Right forelimb (tissue), 1 donor: ENCODE measurements around the gene MAP7D1.
"Not testable (repeated sequence)": the region's sequence is repeated elsewhere in the genome, so short reads cannot be mapped to it uniquely, and the experiment has no call there.

ENCODE experiments used
- DNase-seq: peaks from one replicate; pipeline ENCODE4 v3.0.0-alpha.2; 2018

MAP7D1 gene

DNA sequence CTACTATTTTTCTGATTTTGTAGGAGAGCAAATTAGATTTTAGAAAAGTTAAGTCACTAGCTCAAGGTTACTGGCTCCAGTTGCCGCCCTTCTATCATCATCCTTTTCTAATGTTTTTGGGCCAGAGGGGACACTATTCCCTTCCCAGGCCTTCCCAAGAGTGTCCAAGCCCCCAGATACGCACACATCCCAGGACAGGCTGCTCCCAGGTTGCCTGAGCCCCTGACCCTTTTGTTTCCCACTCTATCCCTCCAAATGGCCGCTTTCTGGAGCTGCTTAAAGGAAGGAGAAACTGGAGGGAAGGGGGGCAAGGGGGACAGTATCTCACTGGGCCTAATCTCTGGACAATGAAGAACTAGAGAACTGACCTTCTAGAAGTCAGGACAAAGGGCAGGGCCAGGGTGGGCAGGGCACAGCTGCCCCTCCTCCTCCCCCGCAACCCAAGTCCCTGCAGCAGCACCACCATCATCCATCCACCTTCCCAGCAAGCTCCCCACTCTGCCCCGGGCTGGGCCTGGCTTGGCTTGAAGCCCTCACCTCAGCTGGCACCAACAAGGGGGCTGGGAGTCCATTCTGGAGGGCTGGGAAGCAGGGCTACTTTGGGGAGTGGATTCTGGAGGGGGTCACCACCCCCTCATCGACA, 1.1 kb upstream of the MAP7D1 start:
- peak; percentile 58 for DNase-seq

DNA sequence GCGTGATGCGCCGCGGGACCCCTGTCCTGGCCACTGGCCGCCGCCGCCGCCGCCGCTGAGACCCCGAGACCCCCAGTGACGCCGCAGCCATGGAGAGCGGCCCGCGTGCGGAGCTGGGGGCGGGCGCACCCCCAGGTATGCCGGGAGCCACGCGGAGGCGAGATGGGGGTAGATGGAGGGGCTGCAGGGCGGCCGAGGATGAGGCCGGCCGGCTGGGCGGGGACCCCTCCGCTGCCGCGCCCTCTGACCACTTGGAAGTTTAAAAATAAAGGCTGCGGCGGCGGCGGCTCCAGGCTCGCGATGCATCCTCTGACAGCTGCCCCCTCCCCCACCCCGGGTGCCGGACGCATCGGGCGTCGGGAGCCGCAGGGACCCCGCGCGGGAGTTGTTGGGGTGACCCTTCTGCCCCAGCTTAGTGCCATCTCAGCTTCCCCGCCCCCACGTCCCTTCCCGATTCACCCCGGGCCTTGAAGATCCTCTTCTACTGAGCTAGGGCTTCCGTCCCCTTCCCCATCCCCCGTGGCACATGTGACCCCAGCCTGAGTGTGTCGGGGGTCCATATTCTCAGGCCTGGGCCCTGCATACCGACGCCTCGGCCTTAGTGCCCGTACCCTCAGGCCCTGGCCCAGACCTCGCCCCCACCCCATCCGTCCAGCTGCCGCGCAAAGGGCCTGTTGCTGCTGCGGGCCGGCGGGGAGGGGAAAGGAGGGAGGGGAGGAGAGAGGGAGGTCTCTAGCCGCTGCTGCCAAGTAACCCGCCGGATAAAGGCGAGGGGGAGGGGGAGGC, 562 bp downstream of the MAP7D1 start:
- peak; percentile 87 for DNase-seq

DNA sequence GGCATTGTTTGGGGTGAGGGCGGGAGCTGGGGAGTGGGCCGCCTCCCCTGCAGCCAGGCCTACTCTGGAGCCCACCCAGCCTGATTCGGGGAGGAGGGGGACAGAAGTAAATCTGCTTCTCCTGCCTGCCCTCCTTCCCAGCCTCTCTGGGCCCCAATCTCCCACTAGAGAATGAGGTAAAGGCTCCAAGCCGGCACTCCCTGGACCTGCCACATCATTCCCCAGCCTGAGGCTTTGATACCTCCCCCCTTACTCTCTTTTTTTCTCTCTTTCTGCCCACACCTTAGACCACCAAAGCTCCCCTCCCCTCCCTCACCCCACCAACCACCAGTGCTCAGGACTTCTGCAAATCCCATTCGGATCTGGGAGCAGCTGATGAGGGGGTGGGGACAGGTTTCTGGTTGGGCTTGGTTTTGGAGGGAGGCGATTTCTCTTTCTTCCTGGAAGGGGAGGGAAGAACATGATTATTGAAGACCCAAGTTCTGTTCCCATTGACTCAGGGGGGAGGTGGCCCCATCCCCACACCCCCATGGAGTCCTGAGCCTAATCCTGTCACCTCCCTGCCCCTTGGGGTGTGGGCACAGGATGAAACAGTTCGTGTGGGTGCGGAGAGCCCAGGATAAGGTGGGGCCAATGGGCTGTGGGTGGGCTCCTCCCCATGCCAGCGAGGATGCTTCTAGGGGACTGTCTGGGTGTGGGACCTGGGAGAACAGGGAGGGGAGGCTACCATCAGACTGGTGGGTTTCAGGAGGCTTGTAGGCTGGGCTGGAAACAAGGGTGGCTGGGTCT, 1.3 kb downstream of the MAP7D1 start:
- DNase-seq, result peak; percentile 71

DNA sequence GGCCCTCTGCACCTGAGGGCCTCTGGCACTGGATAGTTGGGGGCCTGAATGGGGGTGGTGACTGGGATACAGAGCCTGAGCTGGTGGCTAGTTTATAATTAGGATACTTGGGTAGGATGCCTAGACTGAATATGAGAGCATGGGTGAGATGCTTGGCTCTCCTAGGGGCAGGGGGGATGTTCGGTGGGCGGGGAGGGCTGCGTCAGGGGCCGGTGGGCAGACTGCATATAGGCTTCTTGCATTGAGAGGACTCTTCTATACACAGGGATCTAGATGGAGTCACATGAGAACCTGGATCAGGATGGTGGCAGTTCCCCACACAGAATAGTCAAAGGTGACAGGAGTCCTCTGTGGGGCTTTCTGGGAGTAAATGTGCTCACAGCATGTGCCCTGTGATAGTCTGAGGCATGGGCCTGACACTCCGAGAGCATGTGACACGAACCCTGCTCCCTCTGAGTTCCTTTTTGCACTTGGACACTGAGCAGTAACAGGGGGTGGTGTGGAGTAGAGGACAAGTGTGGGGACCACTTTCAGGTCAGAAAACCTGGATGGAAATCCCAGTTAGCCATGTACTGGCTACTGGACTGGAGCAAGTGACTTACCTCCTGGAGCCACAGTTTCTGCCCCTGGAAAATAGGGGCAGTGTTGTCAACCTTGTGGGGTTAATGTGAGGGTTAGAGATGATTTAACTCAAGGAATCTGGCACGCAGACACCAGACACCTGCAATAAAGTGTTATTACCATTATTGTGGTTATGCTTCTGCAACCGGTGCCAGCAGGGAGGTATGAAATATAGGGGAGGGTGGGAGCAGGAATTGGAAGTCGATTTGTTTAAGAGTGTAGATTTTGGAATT, 2.2 kb downstream of the MAP7D1 start:
- DNase-seq, result no peak

DNA sequence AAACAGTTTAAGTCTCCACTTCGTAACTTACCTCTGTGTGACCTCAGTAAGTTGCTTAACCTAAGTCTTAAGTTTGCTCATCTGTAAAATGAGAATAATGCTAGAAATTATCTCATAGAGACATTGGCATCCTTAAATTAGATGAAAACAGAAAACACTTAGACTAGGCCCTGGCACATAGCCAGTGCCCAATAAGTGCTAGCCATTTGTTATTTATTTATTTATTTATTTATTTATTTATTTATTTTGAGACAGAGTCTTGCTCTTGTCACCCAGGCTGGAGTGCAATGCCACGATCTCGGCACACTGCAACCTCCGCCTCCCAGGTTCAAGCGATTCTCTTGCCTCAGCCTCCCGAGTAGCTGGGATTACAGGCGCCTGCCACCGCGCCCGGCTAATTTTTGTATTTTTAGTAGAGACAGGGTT, 2.9 kb downstream of the MAP7D1 start:
- DNase-seq, result not testable (repeated sequence)

DNA sequence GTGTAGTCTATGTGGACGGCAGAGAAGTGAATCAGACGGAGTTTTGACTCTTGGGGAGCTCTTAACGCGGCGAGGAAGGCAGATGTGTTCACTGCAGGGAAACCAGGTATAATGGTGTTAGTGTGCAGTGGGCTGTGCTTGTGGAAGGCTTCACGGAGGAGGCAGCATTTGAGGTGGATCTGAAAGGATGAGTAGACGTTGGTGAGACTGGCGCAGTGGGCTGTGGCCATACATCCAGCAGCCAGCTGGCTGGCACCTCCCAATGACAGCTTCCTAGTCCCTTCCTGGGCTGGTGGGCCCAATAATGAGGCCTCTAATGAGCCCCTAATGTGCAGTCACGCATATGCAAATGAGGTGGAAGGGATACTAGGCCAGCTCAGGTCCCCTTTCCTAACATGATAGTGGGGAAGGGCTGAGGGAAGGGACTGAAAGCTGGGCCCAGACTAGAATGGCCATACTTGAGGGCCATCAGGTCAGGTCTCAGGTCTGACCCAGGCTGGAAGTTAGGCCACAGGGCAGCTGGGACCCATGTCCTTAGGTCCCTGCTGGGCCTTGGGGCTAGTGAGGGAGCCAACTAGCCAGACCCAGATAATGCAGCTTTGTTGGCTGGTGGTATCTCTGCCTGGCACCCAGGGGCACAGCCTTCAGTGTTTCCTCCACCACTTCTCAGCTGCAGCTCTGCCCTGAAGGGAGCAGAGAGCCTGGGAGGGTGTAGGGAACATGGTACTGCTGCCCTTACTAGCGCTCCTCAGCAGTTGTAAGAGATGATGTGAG, 3.8 kb downstream of the MAP7D1 start:
- no peak for DNase-seq

DNA sequence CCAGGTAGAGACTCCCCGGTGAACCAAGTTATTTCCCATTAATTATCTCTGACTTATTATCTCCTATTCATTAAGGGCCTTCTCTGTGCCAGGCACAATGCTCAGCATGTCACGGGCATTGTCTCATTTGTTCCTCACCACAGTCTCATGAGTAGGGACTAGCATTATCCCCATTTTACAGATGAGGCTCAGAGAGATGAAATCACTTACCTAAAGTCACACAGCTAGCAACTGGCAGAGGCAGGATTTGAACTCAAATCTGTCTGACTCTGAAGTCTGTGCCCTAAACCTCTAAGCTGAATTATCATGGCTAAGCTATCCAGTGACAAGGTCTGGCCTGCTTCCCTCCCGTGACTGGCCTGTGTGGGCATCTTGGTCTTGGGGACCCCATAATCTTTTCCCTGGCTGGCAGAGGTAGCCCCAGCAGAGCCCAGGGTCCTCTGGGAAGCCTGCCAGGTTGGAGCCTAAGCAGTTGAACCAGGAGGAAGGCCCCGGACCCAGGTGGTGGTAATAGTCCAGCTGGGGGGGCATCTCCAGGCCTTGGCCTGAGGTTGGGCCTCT, 4.5 kb downstream of the MAP7D1 start:
- no peak for DNase-seq

DNA sequence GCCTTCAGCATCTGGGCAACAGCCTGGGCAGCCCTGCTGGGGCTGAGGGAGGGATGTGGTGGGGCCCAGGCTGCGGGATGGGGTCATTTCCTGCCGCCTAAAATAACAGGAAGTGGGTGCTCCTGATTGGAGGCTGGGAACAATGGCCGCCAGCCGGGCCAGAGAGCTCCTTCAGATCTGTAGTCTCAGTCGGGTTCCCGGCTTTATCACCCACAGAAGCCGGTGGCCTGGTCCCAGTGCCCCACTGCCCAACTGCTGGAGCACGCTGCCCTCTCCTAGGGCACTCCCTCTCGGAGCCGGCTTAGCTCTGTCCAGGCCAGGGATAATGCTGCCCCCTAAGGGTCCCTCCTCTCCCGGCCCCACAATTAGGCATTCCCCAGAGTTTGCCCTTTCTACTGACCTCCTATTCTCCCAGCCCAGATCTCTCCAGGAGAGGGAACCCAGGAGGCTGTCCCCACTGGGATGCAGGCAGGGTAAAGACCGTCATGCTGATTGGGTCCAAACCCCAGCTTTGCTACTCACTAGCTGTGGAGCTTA, 5.1 kb downstream of the MAP7D1 start:
- peak; percentile 67 for DNase-seq

DNA sequence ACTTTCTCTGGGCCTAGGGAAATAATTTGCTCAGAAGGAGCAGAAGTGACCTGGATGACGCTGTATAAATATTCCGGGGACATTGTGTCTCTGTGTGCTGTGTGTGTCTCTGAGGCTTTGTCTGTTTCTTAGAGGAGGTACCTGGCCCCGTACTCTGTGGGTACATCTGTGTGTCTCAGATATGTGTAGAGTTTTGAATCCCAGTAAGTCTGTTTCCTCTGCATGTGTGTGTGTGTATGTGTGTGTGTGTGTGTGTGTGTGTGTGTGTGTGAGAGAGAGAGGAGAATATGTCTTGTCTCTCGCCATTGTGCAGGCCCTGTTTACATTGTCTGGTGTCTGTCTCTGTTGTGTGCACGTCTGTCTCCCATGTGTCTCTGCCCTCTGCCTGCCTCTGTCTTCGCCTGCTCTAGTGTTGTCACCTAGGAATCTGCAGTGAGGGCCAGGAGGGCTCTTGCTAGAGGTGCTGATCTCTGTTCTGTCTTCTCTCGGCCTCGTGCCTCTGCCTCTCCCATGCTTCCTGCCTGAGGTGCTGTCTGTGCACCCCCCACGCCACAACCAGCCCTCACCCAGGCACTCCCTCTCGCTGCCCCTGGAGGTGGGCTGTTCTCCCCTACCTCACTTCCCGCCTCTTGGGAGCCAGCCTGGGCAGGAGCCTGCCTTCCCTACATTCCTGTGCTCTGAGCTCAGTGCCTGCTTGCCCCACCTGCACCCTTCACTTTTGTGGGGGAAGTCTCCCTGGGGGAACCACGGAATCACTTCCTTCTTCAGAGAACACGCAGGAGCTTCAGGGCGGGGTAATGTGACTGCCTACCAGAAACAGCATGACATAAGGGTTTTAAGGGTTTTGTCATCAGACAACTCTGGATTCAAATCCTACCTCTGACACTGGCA, 5.9 kb downstream of the MAP7D1 start:
- no peak for DNase-seq

DNA sequence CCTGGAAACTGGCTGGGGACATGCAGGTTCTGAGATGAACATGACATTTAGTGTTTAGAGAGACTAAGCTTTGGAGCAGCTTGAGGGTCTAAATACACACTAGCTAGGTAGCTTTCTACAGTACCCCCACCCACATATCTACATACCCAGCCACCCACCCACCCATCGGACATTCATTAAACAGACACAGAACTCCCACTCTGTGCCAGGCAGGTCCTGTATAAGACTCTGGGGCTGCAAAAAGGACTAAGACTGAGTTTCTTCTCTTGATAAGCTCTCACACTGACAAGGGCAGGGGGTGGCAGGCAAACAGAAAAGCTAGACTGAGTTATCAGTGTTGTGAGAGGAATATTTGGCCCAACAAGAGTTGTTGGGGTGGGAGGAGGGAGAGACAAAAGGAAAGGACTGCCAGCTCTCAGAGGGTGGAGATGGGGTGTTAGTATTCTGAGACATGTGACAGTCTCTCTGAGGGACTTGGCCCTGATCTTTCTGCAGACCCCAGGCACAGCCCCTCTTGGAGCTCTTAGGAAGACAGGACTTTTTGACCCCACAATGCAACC, 6.8 kb downstream of the MAP7D1 start:
- no peak for DNase-seq

DNA sequence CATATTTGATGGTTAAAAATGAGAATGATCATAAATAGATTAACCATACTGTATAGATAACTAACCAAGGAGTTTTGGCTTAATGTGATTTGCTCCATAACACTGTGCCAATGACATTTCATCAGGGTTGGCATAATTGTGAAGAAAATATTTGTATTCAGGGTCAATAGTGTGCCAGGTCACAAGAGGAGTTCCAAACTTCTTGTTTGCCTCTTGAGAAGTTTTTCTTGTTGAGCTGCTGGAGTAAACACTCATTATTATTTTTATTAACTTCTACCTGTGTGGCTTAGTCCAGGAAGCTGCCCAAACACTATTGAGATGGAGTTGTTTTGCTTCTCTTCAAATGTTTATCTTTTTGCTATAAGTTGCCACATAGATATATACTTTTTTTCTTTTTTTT, 7.5 kb downstream of the MAP7D1 start:
- no peak for DNase-seq

DNA sequence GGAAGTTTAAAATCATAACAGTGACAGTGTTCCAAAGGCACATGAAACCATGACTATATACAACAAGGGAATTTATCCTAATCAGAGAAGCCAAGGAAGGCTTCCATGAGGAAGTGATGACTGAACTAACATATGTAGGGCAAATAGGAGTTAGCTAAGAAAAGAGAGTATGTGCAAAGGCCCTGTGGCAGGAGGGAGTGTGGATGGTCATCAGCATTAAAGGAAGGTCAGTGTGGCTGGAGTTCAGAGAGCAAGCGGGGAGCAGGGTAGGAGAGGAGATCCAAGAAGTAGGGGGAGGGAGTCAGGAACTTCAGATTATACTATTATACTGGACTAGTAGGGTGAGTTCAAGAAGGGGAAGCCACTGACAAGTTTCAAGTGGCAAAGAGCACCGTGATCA, 8.4 kb downstream of the MAP7D1 start:
- DNase-seq, result no peak

DNA sequence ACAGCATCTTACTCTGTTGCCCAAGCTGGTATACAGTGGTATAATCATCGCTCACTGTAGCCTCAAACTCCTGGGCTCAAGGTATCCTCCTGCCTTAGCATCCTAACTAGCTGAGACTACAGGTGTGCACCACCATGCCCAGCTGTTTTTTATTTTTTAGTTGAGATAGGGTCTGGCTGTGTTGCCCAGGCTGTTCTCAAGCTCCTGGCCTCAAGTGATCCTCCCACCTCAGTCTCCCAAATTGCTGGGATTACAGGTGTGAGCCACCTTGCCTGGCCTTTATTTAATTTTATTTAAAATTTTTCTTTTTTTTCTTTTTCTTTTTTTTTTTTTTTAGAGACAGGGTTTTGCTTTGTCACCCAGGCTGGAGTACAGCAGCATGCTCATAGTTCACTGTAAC, 9.2 kb downstream of the MAP7D1 start:
- DNase-seq, result no peak

DNA sequence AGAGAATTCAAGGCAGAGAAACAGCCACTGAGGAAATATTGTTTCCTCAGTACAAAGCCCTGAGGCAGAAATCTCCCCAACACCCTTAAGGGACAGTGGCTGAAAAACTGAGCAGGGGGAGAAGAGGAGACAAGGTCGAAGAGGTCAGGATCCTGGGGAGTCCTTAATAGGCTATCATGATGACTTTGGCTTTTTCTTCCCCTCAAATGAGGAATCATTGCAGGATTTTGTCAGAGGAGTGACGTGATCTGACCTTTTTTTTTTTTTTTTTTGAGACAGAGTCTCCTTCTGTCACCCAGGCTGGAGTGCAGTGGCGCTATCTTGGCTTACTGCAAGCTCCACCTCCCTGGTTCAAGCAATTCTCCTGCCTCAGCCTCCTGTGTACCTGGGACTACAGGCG, 10.2 kb downstream of the MAP7D1 start:
- no peak for DNase-seq

DNA sequence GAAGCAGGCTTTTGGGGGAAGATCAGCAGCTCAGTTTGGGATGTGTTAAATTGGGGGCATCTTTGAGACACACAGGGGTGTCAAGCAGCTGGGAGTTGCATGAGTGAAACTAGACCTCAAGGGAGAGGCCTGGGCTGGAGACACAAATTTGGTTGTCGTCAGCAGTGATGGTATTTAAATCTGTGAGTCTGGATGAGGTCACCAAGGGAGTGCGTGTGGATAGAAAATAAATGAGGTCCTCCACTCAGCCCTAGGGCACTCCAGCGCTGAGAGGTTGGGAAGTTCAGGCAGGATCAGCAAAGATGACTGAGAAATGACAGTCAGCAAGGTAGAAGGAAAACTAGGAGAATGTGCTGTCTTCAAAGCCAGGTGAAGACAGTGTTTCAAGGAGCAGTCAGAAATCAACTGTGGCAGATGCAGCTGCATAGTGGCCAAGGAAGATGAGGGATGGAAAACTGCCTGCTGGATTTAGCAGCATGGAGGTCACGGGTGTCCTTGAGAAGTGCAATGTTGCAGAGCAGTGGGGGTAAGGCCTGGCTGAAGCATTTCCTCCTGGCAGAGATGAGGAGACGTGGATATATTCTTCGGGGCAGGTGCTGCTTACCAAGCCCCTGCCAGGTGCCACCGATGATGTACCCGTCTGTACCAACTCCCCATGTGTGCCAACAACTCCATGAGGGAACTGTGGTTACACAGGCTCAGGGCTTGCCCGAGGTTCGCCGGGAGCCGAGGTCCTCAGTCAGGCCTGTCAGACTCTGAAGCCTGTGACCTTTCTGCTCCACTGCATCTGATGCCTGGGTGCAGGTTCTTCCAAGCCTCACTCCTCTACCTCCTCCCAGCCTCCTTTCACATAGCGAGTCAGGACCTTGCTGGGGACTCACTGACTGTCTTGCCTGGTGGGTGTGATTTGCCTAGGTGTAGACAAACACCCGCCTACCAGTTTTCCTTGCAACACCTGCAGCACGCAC, 11.3 kb downstream of the MAP7D1 start:
- DNase-seq, result no peak

DNA sequence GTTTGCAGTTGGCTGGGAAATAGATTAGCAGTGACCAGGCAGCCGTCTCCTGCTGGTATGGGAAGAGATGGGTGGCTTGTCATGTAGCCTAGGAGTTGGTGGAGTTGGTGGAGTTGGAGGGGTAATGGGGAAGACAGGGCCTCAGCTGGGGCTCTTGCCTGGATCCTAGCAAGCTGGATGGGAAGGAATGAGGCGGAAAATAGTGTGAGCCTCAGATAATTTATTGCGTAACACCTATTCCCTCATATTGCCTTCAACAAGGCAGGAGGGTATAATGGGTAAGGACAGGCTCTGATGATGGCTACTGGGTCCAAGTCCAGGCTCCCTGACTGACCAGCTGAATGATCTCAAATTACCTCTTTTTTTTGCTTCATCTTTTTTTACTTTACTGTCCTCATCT, 12.6 kb downstream of the MAP7D1 start:
- DNase-seq, result no peak

DNA sequence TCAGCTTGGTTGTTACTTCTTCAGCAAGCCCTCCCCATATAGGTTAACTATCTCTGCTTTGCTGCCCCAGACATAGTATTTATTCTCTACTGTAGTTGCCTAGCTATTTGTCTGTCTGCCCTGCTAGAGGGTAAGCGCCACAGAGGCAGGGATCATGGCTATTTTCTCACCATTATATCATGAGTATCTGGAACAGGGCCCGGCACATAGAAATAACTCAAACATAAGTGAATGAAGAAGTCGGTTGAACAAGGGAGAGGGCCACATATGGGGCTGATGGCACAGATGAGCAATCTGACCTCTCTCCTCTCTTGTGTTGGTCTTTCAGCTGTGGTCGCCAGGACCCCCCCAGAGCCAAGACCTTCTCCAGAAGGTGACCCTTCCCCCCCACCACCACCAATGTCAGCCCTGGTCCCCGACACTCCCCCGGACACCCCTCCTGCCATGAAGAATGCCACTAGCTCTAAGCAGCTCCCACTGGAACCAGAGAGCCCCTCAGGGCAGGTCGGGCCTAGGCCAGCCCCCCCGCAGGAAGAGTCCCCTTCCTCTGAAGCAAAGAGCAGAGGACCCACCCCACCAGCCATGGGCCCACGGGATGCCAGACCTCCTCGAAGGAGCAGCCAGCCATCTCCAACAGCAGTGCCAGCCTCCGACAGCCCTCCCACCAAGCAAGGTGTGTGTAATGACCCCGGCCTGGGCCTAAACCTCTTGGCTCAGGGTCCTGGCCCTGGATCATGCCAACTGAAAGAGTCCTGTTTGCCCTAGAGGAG, 14.9 kb downstream of the MAP7D1 start:
- DNase-seq, result no peak
